ENCODE results near the gene EXPH5. TPM values are rescaled to one million over a fixed set of nuclear protein-coding genes. Genes with fewer than 3 reads are reported as not detected.

The EXPH5 gene
- total RNA-seq: 0.09 and 0.30 TPM in 2 replicates

GRCh38 chr11:108593214-108593922, at the start of gene EXPH5:
Gene EXPH5, minus strand, starts transcription at chr11:108593768. Its CDS starts 232 bp downstream, at chr11:108593536.

GRCh38 chr11:108498046-108498815, 95.3 kb downstream of the EXPH5 start, which contains the start of gene POGLUT3:
Gene POGLUT3, minus strand, starts transcription at chr11:108498384. Its CDS starts 18 bp downstream, at chr11:108498366.

GRCh38 chr11:108467091-108467823, 126.3 kb downstream of the EXPH5 start, which contains the start of gene C11orf65:
Gene C11orf65, minus strand, starts transcription at chr11:108467529. Its CDS starts 5,970 bp downstream, at chr11:108461559.

Other genes with a start within 250 kb of the EXPH5 start
- gene C11orf65, start 126.2 kb downstream of the EXPH5 start, total RNA-seq: 1.1 and 1.5 TPM in 2 replicates
- gene POGLUT3, start 95.4 kb downstream of the EXPH5 start, total RNA-seq: 27.0 and 39.0 TPM in 2 replicates
- 18.1 and 30.3 TPM in 2 replicates for gene DDX10, start 71.3 kb upstream of the EXPH5 start, total RNA-seq